ENCODE data around the gene CTIF. TPM values are rescaled to one million over a fixed set of nuclear protein-coding genes. Genes with fewer than 3 reads are reported as not detected.

The CTIF gene
- total and polyA plus RNA-seq, 2 experiments from 2014 or later: 8.6 to 14.4 TPM

GRCh38 chr18:48534364-48534763 is 4.5 kb upstream of the CTIF start (continued):
- TF ChIP-seq, protein P1, sequence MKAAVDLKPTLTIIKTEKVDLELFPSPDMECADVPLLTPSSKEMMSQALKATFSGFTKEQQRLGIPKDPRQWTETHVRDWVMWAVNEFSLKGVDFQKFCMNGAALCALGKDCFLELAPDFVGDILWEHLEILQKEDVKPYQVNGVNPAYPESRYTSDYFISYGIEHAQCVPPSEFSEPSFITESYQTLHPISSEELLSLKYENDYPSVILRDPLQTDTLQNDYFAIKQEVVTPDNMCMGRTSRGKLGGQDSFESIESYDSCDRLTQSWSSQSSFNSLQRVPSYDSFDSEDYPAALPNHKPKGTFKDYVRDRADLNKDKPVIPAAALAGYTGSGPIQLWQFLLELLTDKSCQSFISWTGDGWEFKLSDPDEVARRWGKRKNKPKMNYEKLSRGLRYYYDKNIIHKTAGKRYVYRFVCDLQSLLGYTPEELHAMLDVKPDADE (IDR thresholded peaks at IDR 0.05): no peak
- TF ChIP-seq STAT1 (IDR thresholded peaks at IDR 0.05; ENCODE audit: unreplicated experiment) (no peak), POLR2AphosphoS5 (IDR thresholded peaks at IDR 0.05; ENCODE audit: low read depth) (no peak)
- TF ChIP-seq, protein P2, sequence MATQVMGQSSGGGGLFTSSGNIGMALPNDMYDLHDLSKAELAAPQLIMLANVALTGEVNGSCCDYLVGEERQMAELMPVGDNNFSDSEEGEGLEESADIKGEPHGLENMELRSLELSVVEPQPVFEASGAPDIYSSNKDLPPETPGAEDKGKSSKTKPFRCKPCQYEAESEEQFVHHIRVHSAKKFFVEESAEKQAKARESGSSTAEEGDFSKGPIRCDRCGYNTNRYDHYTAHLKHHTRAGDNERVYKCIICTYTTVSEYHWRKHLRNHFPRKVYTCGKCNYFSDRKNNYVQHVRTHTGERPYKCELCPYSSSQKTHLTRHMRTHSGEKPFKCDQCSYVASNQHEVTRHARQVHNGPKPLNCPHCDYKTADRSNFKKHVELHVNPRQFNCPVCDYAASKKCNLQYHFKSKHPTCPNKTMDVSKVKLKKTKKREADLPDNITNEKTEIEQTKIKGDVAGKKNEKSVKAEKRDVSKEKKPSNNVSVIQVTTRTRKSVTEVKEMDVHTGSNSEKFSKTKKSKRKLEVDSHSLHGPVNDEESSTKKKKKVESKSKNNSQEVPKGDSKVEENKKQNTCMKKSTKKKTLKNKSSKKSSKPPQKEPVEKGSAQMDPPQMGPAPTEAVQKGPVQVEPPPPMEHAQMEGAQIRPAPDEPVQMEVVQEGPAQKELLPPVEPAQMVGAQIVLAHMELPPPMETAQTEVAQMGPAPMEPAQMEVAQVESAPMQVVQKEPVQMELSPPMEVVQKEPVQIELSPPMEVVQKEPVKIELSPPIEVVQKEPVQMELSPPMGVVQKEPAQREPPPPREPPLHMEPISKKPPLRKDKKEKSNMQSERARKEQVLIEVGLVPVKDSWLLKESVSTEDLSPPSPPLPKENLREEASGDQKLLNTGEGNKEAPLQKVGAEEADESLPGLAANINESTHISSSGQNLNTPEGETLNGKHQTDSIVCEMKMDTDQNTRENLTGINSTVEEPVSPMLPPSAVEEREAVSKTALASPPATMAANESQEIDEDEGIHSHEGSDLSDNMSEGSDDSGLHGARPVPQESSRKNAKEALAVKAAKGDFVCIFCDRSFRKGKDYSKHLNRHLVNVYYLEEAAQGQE (IDR thresholded peaks at IDR 0.05; ENCODE audit: unreplicated experiment): no peak

DNA sequence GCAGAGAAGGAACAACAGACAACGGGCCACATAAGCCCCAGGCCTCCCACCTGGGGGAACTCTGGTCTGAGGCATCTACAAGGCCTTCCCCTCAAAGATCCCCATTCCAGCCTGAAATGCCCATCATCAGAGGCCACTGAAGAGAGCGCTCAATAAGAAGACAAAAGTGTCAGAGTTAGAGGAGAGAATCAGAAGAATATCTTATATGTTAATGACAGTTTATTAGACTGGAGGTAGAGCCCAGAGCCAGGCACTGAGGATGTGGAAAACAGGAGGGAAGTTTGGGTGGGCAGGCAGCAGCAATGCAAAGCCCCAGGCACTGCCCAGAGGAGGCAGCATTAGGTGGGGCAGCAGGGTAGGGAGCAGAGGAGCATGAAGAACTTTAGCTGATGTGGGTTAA is 2.9 kb upstream of the CTIF start:
- no peaks in the 10 kb centered on the region for H4K20me1 ChIP-seq (replicated peaks; ENCODE audit: insufficient read depth)
- H3K4me1 ChIP-seq (ENCODE audit: insufficient read depth): peaks cover 6% of the 10 kb centered on the region; the same call in 1 of the 2 replicates
- peaks cover 7% of the 10 kb centered on the region for H3K27me3 ChIP-seq (ENCODE audit: insufficient read depth)
- no peaks in the 10 kb centered on the region for H3K79me2 ChIP-seq (replicated peaks; ENCODE audit: insufficient read depth)
- H2AFZ ChIP-seq: no peak overlapping the region
- H3K27ac ChIP-seq (ENCODE audit: low read depth): no peak overlapping the region
- H3K4me2 ChIP-seq: no peak overlapping the region
- peaks cover 7% of the 10 kb centered on the region; the same call in 1 of the 2 replicates for H3F3A ChIP-seq (replicated peaks; ENCODE audit: low read depth)
- H3K4me1 Mint-ChIP-seq: peaks cover 12% of the 10 kb centered on the region
- DNase-seq (ENCODE audit: low spot score): no peak
- no peaks in the 10 kb centered on the region for H3K36me3 Mint-ChIP-seq (ENCODE audit: low read depth)
- no peaks in the 10 kb centered on the region for H3K36me3 ChIP-seq (ENCODE audit: insufficient read depth)
- H3K4me3 ChIP-seq: no peak overlapping the region
- TF ChIP-seq NANOG (IDR thresholded peaks at IDR 0.05; ENCODE audit: borderline replicate concordance): no peak
- no peak for TF ChIP-seq JUNB (IDR thresholded peaks at IDR 0.05; ENCODE audit: unreplicated experiment)
- TF ChIP-seq, protein P1 (IDR thresholded peaks at IDR 0.05): no peak
- TF ChIP-seq ZNF331 (CRISPR knock-in tag; IDR thresholded peaks at IDR 0.05; ENCODE audit: low read depth): no peak
- no peak for TF ChIP-seq ZNF114 (CRISPR knock-in tag; IDR thresholded peaks at IDR 0.05)
- peaks cover 18% of the 10 kb centered on the region for H3K27me3 Mint-ChIP-seq (ENCODE audit: insufficient read depth, low read depth, poor library complexity)
- H3K9me2 ChIP-seq (ENCODE audit: insufficient read depth): no peaks in the 10 kb centered on the region
- H3K4me3 Mint-ChIP-seq: no peak overlapping the region
- no peak overlapping the region for H3K27ac Mint-ChIP-seq
- no peaks in the 10 kb centered on the region; the same call in 2 of the 3 replicates for H3K9me3 Mint-ChIP-seq
- no peak for ATAC-seq
